LNCAP (cell line): ENCODE data around the gene GPRASP3.

Experiments used
- CTCF ChIP-seq: fragments of 450-650 bp; IDR thresholded peaks from 2 replicates; pipeline ENCODE4 v1.5.1; 2017; ENCODE audit warnings: mild to moderate bottlenecking

The GPRASP3 gene

GRCh38 chrX:102728646-102729045, 8.1 kb downstream of the GPRASP3 start:
- no peak for TF ChIP-seq CTCF

DNA sequence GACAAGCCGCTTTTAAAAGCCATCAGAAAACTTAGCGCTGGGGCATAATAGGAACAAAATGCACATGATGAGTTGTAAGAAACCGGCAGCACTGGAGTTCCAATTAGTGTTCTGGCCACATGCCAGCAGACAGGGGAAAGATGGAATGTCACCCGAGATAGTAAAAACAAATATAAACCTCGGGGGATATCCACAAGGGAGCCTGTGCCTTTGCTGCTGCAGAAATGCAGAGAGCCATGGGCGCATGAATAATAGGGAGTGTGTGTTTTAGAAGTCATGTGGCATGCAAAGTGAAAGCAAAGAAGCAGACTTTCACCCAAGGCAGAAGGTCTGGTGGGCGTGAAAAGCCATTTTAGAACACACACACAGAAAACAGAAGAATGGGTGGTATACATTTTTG, 19.1 kb downstream of the GPRASP3 start:
- no peak for TF ChIP-seq CTCF

GRCh38 chrX:102744307-102744706, 23.8 kb downstream of the GPRASP3 start:
- TF ChIP-seq CTCF: no peak

DNA sequence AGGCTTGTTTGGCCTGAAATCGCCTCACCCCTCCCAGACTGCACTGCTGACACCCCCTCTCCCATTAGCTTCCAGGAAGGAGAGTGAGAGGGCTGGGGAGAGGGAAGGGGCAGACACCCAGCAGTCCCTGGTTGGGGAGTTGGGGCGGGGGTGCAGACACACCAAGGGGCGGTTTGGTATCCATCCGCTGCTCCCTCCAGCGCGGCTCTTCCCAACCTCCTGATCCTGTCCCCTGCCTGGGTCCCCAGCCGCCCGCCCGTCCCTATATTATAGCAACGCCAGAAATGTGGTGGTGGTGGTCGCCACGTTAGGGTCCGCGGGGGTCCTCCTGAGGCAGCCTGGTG, 24.9 kb downstream of the GPRASP3 start:
- TF ChIP-seq CTCF: no peak

- no peak for TF ChIP-seq CTCF
These were observed 25.5 kb downstream of the GPRASP3 start for GRCh38 chrX:102745857-102746584.

GRCh38 chrX:102765217-102765616, 44.7 kb downstream of the GPRASP3 start:
- no peak for TF ChIP-seq CTCF

DNA sequence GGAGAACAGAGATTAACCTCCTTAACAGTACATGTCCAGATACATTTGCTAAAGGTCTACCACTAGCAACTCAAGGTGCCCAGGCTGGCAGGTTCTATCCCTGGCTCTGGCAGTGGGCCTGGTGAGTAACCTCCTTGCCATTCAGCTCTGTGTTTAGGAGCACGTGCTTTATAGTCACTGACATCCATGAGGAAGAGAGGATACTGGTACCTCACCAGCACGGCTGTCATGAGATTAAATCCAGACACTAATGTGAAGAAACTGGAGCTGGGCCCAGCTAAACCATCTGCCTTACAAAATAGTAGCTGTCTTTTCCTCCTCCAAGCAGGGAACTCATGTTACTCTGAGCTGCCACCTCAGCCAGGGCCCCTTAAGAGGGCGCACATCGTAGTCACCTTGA, 45.3 kb downstream of the GPRASP3 start:
- TF ChIP-seq CTCF: no peak

DNA sequence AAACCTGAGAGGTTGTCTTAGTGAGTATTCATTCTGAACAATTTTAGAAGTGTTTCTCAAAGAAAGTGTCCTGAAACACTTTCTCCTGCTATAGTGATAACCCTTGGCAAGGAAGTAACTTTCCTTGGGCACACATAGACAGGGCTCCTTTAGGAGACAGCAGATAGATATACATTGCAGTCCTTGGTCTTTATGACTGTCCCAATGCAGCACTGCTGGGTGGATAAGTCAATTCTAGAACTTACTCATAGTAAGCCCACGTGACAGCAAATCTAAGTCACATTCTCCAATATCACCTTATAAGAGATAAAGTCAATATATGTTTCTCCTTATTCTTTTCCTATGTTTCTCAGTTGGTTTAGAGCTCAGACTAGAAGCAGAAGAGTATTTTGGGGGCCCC, 46.7 kb downstream of the GPRASP3 start:
- no peak for TF ChIP-seq CTCF
